GM12865 (cell line): ENCODE results near the gene IL21R.
"Not testable (repeated sequence)": the region's sequence is repeated elsewhere in the genome, so short reads cannot be mapped to it uniquely, and the experiment has no call there.

ENCODE experiments used
- DNase-seq: peaks from one replicate; pipeline ENCODE4 v3.0.0; 2010; ENCODE audit warnings: low read depth
- H3K4me3 ChIP-seq: 2 replicates; pipeline ENCODE4 v1.5.1; 2011; ENCODE audit warnings: mild to moderate bottlenecking, low read depth, low read length, control low read depth
- TF ChIP-seq, protein P1 (sequence below): IDR thresholded peaks from 2 replicates; pipeline ENCODE4 v1.5.1; 2011; ENCODE audit warnings: low read length, control low read depth, low read depth, inconsistent platforms; ENCODE audit not compliant: insufficient read depth; ENCODE audit errors: missing control alignments

Gene IL21R

GRCh38 chr16:27429330-27429871 is 27.4 kb downstream of the IL21R start:
- no peak for DNase-seq
- TF ChIP-seq, protein P1, sequence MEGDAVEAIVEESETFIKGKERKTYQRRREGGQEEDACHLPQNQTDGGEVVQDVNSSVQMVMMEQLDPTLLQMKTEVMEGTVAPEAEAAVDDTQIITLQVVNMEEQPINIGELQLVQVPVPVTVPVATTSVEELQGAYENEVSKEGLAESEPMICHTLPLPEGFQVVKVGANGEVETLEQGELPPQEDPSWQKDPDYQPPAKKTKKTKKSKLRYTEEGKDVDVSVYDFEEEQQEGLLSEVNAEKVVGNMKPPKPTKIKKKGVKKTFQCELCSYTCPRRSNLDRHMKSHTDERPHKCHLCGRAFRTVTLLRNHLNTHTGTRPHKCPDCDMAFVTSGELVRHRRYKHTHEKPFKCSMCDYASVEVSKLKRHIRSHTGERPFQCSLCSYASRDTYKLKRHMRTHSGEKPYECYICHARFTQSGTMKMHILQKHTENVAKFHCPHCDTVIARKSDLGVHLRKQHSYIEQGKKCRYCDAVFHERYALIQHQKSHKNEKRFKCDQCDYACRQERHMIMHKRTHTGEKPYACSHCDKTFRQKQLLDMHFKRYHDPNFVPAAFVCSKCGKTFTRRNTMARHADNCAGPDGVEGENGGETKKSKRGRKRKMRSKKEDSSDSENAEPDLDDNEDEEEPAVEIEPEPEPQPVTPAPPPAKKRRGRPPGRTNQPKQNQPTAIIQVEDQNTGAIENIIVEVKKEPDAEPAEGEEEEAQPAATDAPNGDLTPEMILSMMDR: no peak
- peak overlapping the region; percentile 88 for H3K4me3 ChIP-seq

DNA sequence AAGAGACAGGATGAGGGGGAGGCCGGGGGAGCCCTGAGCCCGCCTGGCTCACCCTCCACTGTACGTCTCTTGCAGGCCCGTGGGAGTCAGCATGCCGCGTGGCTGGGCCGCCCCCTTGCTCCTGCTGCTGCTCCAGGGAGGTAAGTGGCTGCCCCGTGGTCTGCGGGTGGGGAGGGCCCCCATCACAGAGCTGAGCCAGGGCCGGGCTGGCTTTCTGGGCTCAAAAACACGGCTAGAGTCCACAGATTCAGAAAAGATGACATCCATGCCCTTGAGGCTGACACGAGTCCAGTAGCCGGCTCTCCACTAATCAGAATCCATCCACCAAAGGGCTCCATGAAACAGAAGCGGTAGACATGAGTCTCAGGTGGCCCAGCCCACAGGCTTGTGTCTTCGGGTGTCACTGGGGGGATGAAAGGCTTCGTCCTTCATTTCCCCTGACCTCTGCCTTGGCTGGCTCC is 28.0 kb downstream of the IL21R start:
- peak; percentile 46 for DNase-seq
- TF ChIP-seq, protein P1: no peak
- H3K4me3 ChIP-seq: peak overlapping the region; percentile 88

DNA sequence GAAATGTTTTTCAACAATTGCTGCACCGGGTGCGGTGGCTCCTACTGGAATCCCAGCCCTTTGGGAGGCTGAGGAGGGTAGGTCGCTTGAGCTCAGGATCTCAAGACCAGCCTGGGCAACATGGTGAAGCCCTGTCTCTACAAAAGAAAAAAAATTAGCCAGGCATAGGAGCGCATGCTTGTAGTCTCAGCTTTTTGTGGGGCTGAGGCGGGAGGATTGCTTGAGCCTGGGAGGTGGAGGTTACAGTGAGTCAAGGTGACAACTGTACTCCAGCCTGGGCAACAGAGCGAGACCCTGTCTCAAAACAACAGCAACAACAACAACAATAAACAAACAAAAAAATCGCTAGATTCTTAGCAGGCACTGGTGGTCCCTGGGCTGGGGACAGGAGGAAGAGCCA is 28.5 kb downstream of the IL21R start:
- TF ChIP-seq, protein P1: no peak
- no peak for DNase-seq
- peak overlapping the region; percentile 88 for H3K4me3 ChIP-seq

DNA sequence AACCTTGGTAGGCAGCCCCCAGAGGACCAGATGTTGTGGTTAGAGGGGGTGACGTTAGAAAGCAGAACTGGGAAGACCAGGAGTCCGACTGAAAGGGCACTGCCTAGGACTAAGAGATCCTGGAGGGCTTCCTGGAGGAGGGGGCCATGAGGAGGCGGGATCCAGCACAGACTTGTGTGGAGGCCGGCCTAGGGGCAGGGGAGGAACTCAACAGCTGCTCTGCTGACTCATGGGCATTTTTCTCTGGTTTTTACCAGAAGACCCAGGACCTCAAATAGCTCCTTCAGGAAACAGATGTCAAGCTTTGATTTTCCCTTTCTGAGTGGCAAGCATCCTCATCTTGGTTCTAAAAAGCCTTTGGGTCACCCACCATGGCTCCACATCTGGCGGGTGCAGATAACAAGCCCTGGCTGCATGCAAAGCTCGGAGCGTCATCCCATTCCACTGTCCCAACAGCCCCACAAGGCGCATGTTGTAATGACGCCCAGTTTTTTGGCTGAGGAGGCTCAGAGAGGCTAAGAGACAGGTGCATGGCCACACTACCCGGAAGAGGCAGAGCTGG is 29.0 kb downstream of the IL21R start:
- DNase-seq: peak; percentile 86
- TF ChIP-seq, protein P1: no peak

GRCh38 chr16:27431773-27432532 is 30.0 kb downstream of the IL21R start:
- DNase-seq: peak; percentile 63
- no peak overlapping the region for H3K4me3 ChIP-seq
- TF ChIP-seq, protein P1: no peak

More for the DNA sequence above, 29.0 kb downstream of the IL21R start:
- peak overlapping the region; percentile 9 for H3K4me3 ChIP-seq

GRCh38 chr16:27432558-27432957 is 30.6 kb downstream of the IL21R start:
- no peak overlapping the region for H3K4me3 ChIP-seq
- no peak for DNase-seq
- TF ChIP-seq, protein P1: no peak

DNA sequence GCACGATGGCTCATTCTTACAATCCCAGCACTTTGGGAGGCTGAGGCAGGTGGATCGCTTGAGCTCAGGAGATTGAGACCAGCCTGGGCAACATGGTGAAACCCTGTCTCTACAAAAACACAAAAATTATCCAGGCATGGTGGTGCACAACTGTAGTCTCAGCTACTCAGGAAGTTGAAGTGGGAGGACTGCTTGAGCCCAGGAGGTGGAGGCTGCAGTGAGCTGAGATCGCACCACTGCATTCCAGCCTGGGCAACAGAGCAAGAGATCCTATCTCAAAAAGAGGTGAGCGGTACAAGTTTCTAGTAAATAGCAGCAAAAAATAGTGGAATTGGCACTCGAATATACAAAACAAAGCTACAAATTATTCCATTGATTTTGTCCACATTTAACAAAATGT is 31.2 kb downstream of the IL21R start:
- H3K4me3 ChIP-seq: not testable (repeated sequence)

More for the DNA sequence above, 31.2 kb downstream of the IL21R start:
- DNase-seq: not testable (repeated sequence)
